ENCODE results near the gene PSAT1. TPM values are rescaled to one million over a fixed set of nuclear protein-coding genes. Genes with fewer than 3 reads are reported as not detected.
A peak's percentile ranks its signal among the peaks of the same experiment; 100 is the strongest.

PSAT1 gene
- total and polyA plus RNA-seq, 2 experiments from 2014 or later = 120 to 149 TPM

DNA sequence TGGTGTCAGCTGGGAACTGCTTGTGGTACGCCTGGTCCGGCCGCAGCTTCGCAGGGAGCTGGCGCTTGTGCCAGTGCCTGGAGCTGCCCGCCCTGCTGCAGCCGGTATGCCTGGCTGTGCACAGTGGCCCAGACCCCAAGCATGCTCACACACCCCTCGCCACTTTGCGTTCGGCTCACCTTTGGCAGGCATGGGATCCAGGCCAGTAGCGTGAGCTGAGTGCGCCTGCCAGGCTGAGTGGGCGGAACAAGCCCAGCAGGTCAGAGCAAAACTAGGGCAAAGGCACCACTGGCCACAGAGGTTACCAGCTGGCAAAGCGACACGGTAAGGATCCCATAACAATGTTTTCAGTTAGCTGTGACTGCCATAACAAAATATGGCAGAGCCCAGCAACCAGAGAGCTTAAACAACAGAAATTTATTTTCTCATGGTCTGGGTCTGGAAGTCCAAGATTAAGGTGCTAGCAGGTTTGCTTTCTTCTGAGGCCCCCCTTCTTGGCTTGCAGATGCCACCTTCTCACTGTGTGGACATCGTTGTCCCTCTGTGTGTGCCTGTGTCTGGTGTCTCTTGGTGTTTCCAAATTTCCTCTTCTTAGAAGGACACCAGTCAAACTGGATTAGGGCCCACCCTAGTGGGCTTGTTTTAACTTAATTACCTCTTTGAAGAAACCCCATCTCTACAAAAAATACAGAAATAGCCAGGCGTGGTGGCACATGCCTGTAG is 61.6 kb downstream of the PSAT1 start:
- Histone ChIP-seq H3K27ac (no peak overlapping the region), H3K4me3 (no peak overlapping the region), H3K9me2 (replicated peaks; ENCODE audit: insufficient read depth) (no peaks in the 10 kb centered on the region), H3K9me3 (ENCODE audit: low read depth) (no peaks in the 10 kb centered on the region), H2AFZ (no peak overlapping the region), H3K36me3 (replicated peaks; ENCODE audit: insufficient read depth, low read depth) (no peaks in the 10 kb centered on the region), H3K4me2 (no peak overlapping the region), H3K4me1 (ENCODE audit: insufficient read depth) (no peaks in the 10 kb centered on the region), H3K27me3 (no peaks in the 10 kb centered on the region), H4K20me1 (ENCODE audit: insufficient read depth, poor library complexity, severe bottlenecking) (no peaks in the 10 kb centered on the region), H3K79me2 (no peaks in the 10 kb centered on the region)
- no peak for TF ChIP-seq EZH2phosphoT487 (IDR thresholded peaks at IDR 0.05; ENCODE audit: low read depth, severe bottlenecking, unreplicated experiment)
- TF ChIP-seq, protein P1, sequence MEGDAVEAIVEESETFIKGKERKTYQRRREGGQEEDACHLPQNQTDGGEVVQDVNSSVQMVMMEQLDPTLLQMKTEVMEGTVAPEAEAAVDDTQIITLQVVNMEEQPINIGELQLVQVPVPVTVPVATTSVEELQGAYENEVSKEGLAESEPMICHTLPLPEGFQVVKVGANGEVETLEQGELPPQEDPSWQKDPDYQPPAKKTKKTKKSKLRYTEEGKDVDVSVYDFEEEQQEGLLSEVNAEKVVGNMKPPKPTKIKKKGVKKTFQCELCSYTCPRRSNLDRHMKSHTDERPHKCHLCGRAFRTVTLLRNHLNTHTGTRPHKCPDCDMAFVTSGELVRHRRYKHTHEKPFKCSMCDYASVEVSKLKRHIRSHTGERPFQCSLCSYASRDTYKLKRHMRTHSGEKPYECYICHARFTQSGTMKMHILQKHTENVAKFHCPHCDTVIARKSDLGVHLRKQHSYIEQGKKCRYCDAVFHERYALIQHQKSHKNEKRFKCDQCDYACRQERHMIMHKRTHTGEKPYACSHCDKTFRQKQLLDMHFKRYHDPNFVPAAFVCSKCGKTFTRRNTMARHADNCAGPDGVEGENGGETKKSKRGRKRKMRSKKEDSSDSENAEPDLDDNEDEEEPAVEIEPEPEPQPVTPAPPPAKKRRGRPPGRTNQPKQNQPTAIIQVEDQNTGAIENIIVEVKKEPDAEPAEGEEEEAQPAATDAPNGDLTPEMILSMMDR (IDR thresholded peaks at IDR 0.05; ENCODE audit: poor library complexity) = no peak
- TF ChIP-seq EZH2 (IDR thresholded peaks at IDR 0.05; ENCODE audit: borderline replicate concordance) = no peak
- no peak for DNase-seq (ENCODE audit: low spot score)
- 94% methylated on average over 17 of the region's 17 CpGs for WGBS (ENCODE audit: low lambda C conversion rate, missing lambda C conversion rate)

DNA sequence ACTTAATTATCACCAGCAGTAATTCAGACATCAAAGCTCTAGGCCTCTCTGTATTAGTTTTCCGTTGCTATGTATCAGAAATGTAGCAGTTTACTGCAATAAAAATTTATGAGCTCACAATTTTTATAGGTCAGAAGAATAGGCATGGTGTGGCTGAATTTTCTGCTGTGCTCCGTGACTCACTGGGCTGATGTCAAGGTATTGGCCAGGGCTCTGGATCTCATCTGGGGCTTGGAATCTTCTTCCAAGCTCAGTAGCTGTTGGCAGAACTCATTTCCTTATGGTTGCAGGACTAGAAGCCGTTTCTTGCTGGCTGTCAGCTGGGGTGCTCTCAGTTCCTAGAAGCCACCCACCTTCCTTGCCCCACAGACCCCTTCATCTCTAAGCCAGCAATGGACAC is 66.3 kb downstream of the PSAT1 start:
- no peak for TF ChIP-seq EZH2phosphoT487 (IDR thresholded peaks at IDR 0.05; ENCODE audit: low read depth, severe bottlenecking, unreplicated experiment)
- TF ChIP-seq, protein P1 (IDR thresholded peaks at IDR 0.05; ENCODE audit: poor library complexity) = no peak
- TF ChIP-seq EZH2 (IDR thresholded peaks at IDR 0.05; ENCODE audit: borderline replicate concordance) = no peak
- 38% methylated on average over 3 of the region's 3 CpGs for WGBS (ENCODE audit: low lambda C conversion rate, missing lambda C conversion rate)
- no peak overlapping the region for H3K27ac ChIP-seq
- H4K20me1 ChIP-seq (ENCODE audit: insufficient read depth, poor library complexity, severe bottlenecking) = no peaks in the 10 kb centered on the region
- no peak overlapping the region for H3K4me2 ChIP-seq
- no peaks in the 10 kb centered on the region for H3K9me2 ChIP-seq (replicated peaks; ENCODE audit: insufficient read depth)
- no peak overlapping the region for H2AFZ ChIP-seq
- no peak overlapping the region for H3K4me3 ChIP-seq
- no peaks in the 10 kb centered on the region for H3K79me2 ChIP-seq
- DNase-seq (ENCODE audit: low spot score) = peak; percentile 26
- H3K36me3 ChIP-seq (replicated peaks; ENCODE audit: insufficient read depth, low read depth) = no peaks in the 10 kb centered on the region
- no peaks in the 10 kb centered on the region for H3K9me3 ChIP-seq (ENCODE audit: low read depth)
- H3K27me3 ChIP-seq = no peaks in the 10 kb centered on the region
- H3K4me1 ChIP-seq (ENCODE audit: insufficient read depth) = no peaks in the 10 kb centered on the region

DNA sequence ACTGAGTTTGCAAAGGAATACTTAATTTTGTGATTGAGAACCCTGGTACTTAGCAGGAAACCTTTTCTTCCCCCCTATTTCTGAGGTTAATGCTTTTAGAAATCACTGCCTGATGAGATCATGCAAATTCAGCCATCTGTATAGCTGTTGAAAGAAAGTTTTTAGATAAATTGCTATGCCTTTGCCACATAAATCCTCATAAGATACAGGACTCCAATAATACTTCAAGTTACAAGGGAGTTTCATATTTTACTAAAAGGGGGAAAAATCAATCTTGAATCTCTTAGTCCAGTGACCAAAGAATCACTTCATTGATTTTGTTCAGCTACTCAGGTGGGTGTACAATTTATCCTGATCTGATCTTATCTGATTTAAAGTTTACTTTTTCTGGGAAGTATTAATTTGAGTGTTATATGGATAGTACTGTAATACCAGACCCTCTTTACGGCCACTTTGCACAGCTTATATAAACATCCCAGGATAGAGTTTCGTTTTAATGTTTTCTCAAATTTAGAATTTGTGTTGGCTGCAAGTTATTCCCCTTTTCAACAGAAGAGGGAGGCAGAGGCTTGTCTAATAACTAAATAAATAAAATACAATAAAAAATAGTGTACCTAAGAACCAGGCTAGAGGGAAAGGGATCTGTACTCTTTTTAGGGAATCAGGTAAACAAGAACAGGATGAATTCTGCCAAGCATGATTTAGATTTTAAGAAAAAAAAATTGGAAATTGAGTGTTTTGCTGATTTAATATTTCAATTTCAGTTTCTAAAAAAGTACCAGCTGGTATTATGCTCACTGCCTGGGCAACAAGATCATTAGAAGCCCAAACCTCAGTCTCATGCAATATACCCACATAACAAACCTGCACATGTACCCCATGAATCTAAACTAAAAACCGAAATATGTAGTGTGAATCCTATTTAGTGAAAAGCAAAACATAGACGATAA is 69.1 kb downstream of the PSAT1 start:
- H3K79me2 ChIP-seq = no peaks in the 10 kb centered on the region
- 55% methylated on average over 4 of the region's 4 CpGs for WGBS (ENCODE audit: low lambda C conversion rate, missing lambda C conversion rate)
- H3K4me3 ChIP-seq = no peak overlapping the region
- H3K27me3 ChIP-seq = no peaks in the 10 kb centered on the region
- no peak for TF ChIP-seq EZH2 (IDR thresholded peaks at IDR 0.05; ENCODE audit: borderline replicate concordance)
- TF ChIP-seq, protein P1 (IDR thresholded peaks at IDR 0.05; ENCODE audit: poor library complexity) = peak; percentile 66
- no peak for TF ChIP-seq EZH2phosphoT487 (IDR thresholded peaks at IDR 0.05; ENCODE audit: low read depth, severe bottlenecking, unreplicated experiment)
- H3K9me2 ChIP-seq (replicated peaks; ENCODE audit: insufficient read depth) = no peaks in the 10 kb centered on the region
- H3K27ac ChIP-seq = no peak overlapping the region
- no peak overlapping the region for H2AFZ ChIP-seq
- no peaks in the 10 kb centered on the region for H4K20me1 ChIP-seq (ENCODE audit: insufficient read depth, poor library complexity, severe bottlenecking)
- peak; percentile 42 for DNase-seq (ENCODE audit: low spot score)
- no peaks in the 10 kb centered on the region for H3K9me3 ChIP-seq (ENCODE audit: low read depth)
- H3K4me2 ChIP-seq = peak overlapping the region; percentile 11
- H3K4me1 ChIP-seq (ENCODE audit: insufficient read depth) = no peaks in the 10 kb centered on the region
- no peaks in the 10 kb centered on the region for H3K36me3 ChIP-seq (replicated peaks; ENCODE audit: insufficient read depth, low read depth)

Measured in hepatocyte (in vitro differentiated cells).